GM12878 (cell line): ENCODE data around the gene DEFB124. TPM values are rescaled to one million over a fixed set of nuclear protein-coding genes. Genes with fewer than 3 reads are reported as not detected.

ENCODE experiments used
- ASH2L ChIP-seq: fragments of 300-600, 200-600 bp; sonication (generic); IDR thresholded peaks from 2 replicates; pipeline ENCODE4 v1.6.1; 2017; ENCODE audit warnings: low read depth, mild to moderate bottlenecking, borderline replicate concordance
- BRCA1 ChIP-seq: IDR thresholded peaks from 2 replicates; pipeline ENCODE4 v1.6.1; 2011; ENCODE audit warnings: low read depth, low read length, improper control_type of control experiment
- CHD2 ChIP-seq: IDR thresholded peaks from 2 replicates; pipeline ENCODE4 v1.6.1; 2011; ENCODE audit warnings: low read depth, low read length, improper control_type of control experiment, borderline replicate concordance
- CREB1 ChIP-seq: IDR thresholded peaks from 2 replicates; pipeline ENCODE4 v1.6.1; 2012; ENCODE audit warnings: low read depth, mild to moderate bottlenecking, inconsistent platforms
- DPF2 ChIP-seq: fragments of 450-650 bp; IDR thresholded peaks from 2 replicates; pipeline ENCODE4 v1.6.1; 2017; ENCODE audit warnings: mild to moderate bottlenecking
- FOS ChIP-seq: IDR thresholded peaks from 3 replicates; pipeline ENCODE4 v1.6.1; 2011; ENCODE audit warnings: borderline replicate concordance; ENCODE audit not compliant: insufficient read length; ENCODE audit errors: extremely low read depth
- HCFC1 ChIP-seq: fragments of 150-350 bp; IDR thresholded peaks from 2 replicates; pipeline ENCODE4 v1.6.1; 2014; ENCODE audit warnings: low read length
- HDGF ChIP-seq: fragments of 450-650 bp; IDR thresholded peaks from 2 replicates; pipeline ENCODE4 v1.6.1; 2016; ENCODE audit warnings: antibody characterized with exemption
- IKZF1 ChIP-seq: fragments of 450-650 bp; conservative IDR thresholded peaks from 2 replicates; pipeline ENCODE4 v1.6.1; 2017; ENCODE audit warnings: antibody characterized with exemption, mild to moderate bottlenecking
- RFX5 ChIP-seq: IDR thresholded peaks from 2 replicates; pipeline ENCODE4 v1.6.1; 2011; ENCODE audit warnings: low read depth, low read length, improper control_type of control experiment
- SMAD1 ChIP-seq: fragments of 450-650 bp; IDR thresholded peaks from 2 replicates; pipeline ENCODE4 v1.6.1; 2018; ENCODE audit warnings: mild to moderate bottlenecking, low read depth; ENCODE audit not compliant: partially characterized antibody
- SREBF2 ChIP-seq: IDR thresholded peaks from 2 replicates; pipeline ENCODE4 v1.6.1; 2012; ENCODE audit warnings: mild to moderate bottlenecking, low read length
- SRF ChIP-seq, 2 experiments: IDR thresholded peaks; 2 replicates each; pipeline ENCODE4 v1.6.1; 2011; ENCODE audit warnings: low read depth in 2 of 2, low read length in 2 of 2, mild to moderate bottlenecking in 1 of 2, moderate library complexity in 1 of 2
- STAT3 ChIP-seq: IDR thresholded peaks from 2 replicates; pipeline ENCODE4 v1.6.1; 2011; ENCODE audit warnings: low read depth, low read length, improper control_type of control experiment
- YY1 ChIP-seq: IDR thresholded peaks from 2 replicates; pipeline ENCODE4 v1.6.1; 2011; ENCODE audit warnings: low read depth, mild to moderate bottlenecking, low read length
- ZNF274 ChIP-seq: IDR thresholded peaks from one replicate; pipeline ENCODE4 v1.8.0; 2011; ENCODE audit not compliant: insufficient read length, insufficient read depth
- polyA plus RNA-seq, 11 experiments: library from polyadenylated mRNA; depleted of rRNA in 4 of 11; unstranded in 6 of 11; stranded (reverse) in 5 of 11; fragments of >200 nt; fragmentation: Nextera tagmentation in 4 of 11; fragmentation: Illumina TruSeq in 1 of 11; extraction: Ambion mirVana in 4 of 11; extraction: Trizol in 1 of 11; gene quantifications; 1 replicate in 1 of 11; 2 replicates in 10 of 11; pipeline versions ENCODE4 v1.2.1 to v1.2.3, GENCODE V29; 2011 to 2016; ENCODE audit warnings: inconsistent platforms in 2 of 11, missing spikeins in 2 of 11, low read depth in 1 of 11
- total RNA-seq, 4 experiments: library from RNA; depleted of rRNA in 3 of 4; stranded (reverse); fragments of >200 nt in 3 of 4; fragmentation: Illumina TruSeq in 1 of 4; extraction: Trizol in 1 of 4; gene quantifications; 2 replicates each; pipeline versions ENCODE4 v1.2.1 to v1.2.3, GENCODE V29; 2013 to 2021
- TF ChIP-seq, protein P1 (sequence below): IDR thresholded peaks from 2 replicates; pipeline ENCODE4 v1.6.1; 2011; ENCODE audit warnings: borderline replicate concordance, low read depth, mild to moderate bottlenecking, moderate library complexity, low read length; ENCODE audit not compliant: insufficient read depth, poor library complexity, severe bottlenecking
- TF ChIP-seq, protein P2 (sequence below): IDR thresholded peaks from 2 replicates; pipeline ENCODE4 v1.6.1; 2012; ENCODE audit warnings: low read depth, low read length, improper control_type of control experiment
- TF ChIP-seq, protein P3 (sequence below): IDR thresholded peaks from 2 replicates; pipeline ENCODE4 v1.6.1; 2012; ENCODE audit warnings: improper control_type of control experiment, low read depth, low read length; ENCODE audit not compliant: insufficient replicate concordance
- TF ChIP-seq, protein P4 (sequence below): fragments of 150-350 bp; IDR thresholded peaks from 2 replicates; pipeline ENCODE4 v1.6.1; 2016; ENCODE audit warnings: low read depth, low read length

DEFB124 gene
- total and polyA plus RNA-seq, 10 of the 15 experiments (the other 5 are each of a cell fraction or from before 2014, with no cell fraction given): not detected

DNA sequence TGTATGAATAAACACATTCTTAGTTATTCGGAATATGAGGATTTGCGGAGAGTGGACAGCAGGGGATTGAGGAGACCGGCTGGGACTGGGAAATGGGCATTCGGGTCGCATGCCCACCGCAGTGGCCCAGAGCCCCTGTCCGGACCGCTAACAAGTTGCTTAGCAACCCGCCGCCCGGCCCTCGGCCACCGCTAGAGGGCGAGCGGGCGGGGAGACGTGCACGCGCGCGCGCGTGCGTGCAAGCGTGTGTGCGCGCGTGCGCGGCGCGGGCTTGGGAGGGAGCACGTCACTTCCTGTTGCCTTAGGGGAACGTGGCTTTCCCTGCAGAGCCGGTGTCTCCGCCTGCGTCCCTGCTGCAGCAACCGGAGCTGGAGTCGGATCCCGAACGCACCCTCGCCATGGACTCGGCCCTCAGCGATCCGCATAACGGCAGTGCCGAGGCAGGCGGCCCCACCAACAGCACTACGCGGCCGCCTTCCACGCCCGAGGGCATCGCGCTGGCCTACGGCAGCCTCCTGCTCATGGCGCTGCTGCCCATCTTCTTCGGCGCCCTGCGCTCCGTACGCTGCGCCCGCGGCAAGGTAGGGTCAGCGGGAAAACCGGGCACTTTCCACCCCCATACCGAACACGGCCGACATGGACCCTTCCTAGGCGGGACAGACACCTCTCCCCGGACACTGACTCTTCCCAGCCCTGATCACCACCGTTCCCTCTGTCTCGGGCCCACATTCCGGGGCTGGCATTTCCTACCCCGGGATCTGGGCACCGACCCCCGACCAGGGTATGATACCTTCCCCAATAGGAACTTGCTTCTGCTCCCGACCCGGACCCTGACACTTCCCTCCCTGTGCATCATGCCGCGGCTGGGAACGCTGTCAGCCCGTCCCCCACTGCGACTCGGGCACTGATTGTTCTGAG lies 39.5 kb upstream of the DEFB124 start, which contains the start of gene HM13 (continued):
- TF ChIP-seq, protein P1, sequence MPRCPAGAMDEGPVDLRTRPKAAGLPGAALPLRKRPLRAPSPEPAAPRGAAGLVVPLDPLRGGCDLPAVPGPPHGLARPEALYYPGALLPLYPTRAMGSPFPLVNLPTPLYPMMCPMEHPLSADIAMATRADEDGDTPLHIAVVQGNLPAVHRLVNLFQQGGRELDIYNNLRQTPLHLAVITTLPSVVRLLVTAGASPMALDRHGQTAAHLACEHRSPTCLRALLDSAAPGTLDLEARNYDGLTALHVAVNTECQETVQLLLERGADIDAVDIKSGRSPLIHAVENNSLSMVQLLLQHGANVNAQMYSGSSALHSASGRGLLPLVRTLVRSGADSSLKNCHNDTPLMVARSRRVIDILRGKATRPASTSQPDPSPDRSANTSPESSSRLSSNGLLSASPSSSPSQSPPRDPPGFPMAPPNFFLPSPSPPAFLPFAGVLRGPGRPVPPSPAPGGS: no peak
- peak; percentile 39; the same call in 1 of the 2 replicates for TF ChIP-seq RFX5
- TF ChIP-seq DPF2: peak; percentile 57
- no peak for TF ChIP-seq STAT3
- no peak for TF ChIP-seq SMAD1
- 0 out of 2 replicates have a peak, but pooled peaks have one; percentile 36 for TF ChIP-seq ASH2L
- peak; percentile 56 for TF ChIP-seq HCFC1
- TF ChIP-seq BRCA1: no peak
- peak; percentile 84 for TF ChIP-seq IKZF1
- no peak for TF ChIP-seq FOS
- peak; percentile 89 for TF ChIP-seq CREB1
- TF ChIP-seq, protein P2, sequence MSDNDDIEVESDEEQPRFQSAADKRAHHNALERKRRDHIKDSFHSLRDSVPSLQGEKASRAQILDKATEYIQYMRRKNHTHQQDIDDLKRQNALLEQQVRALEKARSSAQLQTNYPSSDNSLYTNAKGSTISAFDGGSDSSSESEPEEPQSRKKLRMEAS: peak; percentile 78; the same call in 1 of the 2 replicates
- TF ChIP-seq, protein P3, sequence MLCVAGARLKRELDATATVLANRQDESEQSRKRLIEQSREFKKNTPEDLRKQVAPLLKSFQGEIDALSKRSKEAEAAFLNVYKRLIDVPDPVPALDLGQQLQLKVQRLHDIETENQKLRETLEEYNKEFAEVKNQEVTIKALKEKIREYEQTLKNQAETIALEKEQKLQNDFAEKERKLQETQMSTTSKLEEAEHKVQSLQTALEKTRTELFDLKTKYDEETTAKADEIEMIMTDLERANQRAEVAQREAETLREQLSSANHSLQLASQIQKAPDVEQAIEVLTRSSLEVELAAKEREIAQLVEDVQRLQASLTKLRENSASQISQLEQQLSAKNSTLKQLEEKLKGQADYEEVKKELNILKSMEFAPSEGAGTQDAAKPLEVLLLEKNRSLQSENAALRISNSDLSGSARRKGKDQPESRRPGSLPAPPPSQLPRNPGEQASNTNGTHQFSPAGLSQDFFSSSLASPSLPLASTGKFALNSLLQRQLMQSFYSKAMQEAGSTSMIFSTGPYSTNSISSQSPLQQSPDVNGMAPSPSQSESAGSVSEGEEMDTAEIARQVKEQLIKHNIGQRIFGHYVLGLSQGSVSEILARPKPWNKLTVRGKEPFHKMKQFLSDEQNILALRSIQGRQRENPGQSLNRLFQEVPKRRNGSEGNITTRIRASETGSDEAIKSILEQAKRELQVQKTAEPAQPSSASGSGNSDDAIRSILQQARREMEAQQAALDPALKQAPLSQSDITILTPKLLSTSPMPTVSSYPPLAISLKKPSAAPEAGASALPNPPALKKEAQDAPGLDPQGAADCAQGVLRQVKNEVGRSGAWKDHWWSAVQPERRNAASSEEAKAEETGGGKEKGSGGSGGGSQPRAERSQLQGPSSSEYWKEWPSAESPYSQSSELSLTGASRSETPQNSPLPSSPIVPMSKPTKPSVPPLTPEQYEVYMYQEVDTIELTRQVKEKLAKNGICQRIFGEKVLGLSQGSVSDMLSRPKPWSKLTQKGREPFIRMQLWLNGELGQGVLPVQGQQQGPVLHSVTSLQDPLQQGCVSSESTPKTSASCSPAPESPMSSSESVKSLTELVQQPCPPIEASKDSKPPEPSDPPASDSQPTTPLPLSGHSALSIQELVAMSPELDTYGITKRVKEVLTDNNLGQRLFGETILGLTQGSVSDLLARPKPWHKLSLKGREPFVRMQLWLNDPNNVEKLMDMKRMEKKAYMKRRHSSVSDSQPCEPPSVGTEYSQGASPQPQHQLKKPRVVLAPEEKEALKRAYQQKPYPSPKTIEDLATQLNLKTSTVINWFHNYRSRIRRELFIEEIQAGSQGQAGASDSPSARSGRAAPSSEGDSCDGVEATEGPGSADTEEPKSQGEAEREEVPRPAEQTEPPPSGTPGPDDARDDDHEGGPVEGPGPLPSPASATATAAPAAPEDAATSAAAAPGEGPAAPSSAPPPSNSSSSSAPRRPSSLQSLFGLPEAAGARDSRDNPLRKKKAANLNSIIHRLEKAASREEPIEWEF: no peak
- no peak for TF ChIP-seq CHD2
- TF ChIP-seq SREBF2: no peak
- no peak for TF ChIP-seq ZNF274
- TF ChIP-seq YY1: peak; percentile 63; the same call in 1 of the 2 replicates
- TF ChIP-seq SRF (IDR thresholded peaks at IDR 0.05; ENCODE audit: low read depth in 2 of 2, low read length in 2 of 2): peak in 1 of 2 experiments; percentile 36; a peak in 2 of 4 replicates
- TF ChIP-seq HDGF: no peak; the same call in 1 of the 2 replicates
- TF ChIP-seq, protein P4, sequence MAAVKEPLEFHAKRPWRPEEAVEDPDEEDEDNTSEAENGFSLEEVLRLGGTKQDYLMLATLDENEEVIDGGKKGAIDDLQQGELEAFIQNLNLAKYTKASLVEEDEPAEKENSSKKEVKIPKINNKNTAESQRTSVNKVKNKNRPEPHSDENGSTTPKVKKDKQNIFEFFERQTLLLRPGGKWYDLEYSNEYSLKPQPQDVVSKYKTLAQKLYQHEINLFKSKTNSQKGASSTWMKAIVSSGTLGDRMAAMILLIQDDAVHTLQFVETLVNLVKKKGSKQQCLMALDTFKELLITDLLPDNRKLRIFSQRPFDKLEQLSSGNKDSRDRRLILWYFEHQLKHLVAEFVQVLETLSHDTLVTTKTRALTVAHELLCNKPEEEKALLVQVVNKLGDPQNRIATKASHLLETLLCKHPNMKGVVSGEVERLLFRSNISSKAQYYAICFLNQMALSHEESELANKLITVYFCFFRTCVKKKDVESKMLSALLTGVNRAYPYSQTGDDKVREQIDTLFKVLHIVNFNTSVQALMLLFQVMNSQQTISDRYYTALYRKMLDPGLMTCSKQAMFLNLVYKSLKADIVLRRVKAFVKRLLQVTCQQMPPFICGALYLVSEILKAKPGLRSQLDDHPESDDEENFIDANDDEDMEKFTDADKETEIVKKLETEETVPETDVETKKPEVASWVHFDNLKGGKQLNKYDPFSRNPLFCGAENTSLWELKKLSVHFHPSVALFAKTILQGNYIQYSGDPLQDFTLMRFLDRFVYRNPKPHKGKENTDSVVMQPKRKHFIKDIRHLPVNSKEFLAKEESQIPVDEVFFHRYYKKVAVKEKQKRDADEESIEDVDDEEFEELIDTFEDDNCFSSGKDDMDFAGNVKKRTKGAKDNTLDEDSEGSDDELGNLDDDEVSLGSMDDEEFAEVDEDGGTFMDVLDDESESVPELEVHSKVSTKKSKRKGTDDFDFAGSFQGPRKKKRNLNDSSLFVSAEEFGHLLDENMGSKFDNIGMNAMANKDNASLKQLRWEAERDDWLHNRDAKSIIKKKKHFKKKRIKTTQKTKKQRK: no peak
